CD14-positive monocyte (primary cell): ENCODE measurements around the gene CELF2. TPM values are rescaled to one million over a fixed set of nuclear protein-coding genes. Genes with fewer than 3 reads are reported as not detected.

ENCODE experiments used
- DNase-seq, 3 donors: peaks; one replicate each; pipeline ENCODE4 v3.0.0-alpha.2; 2011 to 2022
- H2AFZ ChIP-seq: 2 replicates; pipeline ENCODE4 v1.6.0; 2012; ENCODE audit warnings: mild to moderate bottlenecking, low read depth, low read length, inconsistent platforms; ENCODE audit not compliant: insufficient read depth, poor library complexity, severe bottlenecking
- H3K27ac ChIP-seq, 2 donors: 1 replicate in 1 of 2; 2 replicates in 1 of 2; pipeline ENCODE4 v1.5.1; 2012 to 2013; ENCODE audit warnings: low read length in 2 of 2, control low read depth in 1 of 2, inconsistent platforms in 1 of 2, low read depth in 1 of 2, mild to moderate bottlenecking in 1 of 2
- H3K27me3 ChIP-seq, 2 donors: one replicate each; pipeline versions ENCODE4 v1.6.0 to v1.6.1; 2011 to 2013; ENCODE audit warnings: low read length in 2 of 2; ENCODE audit not compliant: control insufficient read depth in 2 of 2, insufficient read depth in 2 of 2
- H3K36me3 ChIP-seq, 2 donors: replicated peaks in 1 of 2; 1 replicate in 1 of 2; 2 replicates in 1 of 2; pipeline versions ENCODE4 v1.5.1 to v1.6.1; 2012 to 2013; ENCODE audit warnings: low read length in 2 of 2, control low read depth in 1 of 2, inconsistent platforms in 1 of 2, mild to moderate bottlenecking in 1 of 2; ENCODE audit not compliant: insufficient read depth in 2 of 2, control insufficient read depth in 1 of 2
- H3K4me1 ChIP-seq, 2 donors: 1 replicate in 1 of 2; 2 replicates in 1 of 2; pipeline versions ENCODE4 v1.5.1 to v1.6.1; 2012 to 2013; ENCODE audit warnings: low read length in 2 of 2, control low read depth in 1 of 2, inconsistent platforms in 1 of 2, mild to moderate bottlenecking in 1 of 2, moderate library complexity in 1 of 2; ENCODE audit not compliant: insufficient read depth in 2 of 2, control insufficient read depth in 1 of 2
- H3K4me2 ChIP-seq: replicated peaks from 2 replicates; pipeline ENCODE3; 2012; ENCODE audit warnings: low read length, moderate library complexity, mild to moderate bottlenecking; ENCODE audit not compliant: poor library complexity, severe bottlenecking; ENCODE audit errors: extremely low read depth
- H3K4me3 ChIP-seq, 3 experiments: fragments of 200-600 bp in 1 of 3; sonication (generic) in 1 of 3; replicated peaks in 1 of 3; 1 replicate in 2 of 3; 2 replicates in 1 of 3; pipeline ENCODE4 v1.5.1; 2011 to 2013; ENCODE audit warnings: low read length in 3 of 3, mild to moderate bottlenecking in 3 of 3, control low read depth in 2 of 3, low read depth in 2 of 3, inconsistent platforms in 1 of 3, moderate library complexity in 1 of 3
- H3K79me2 ChIP-seq: 2 replicates; pipeline ENCODE4 v1.6.0; 2012; ENCODE audit warnings: mild to moderate bottlenecking, control low read depth, inconsistent platforms, low read length, moderate library complexity; ENCODE audit not compliant: insufficient read depth
- H3K9ac ChIP-seq: 2 replicates; pipeline ENCODE4 v1.6.0; 2017; ENCODE audit warnings: low read length, mild to moderate bottlenecking; ENCODE audit not compliant: insufficient read depth, poor library complexity, severe bottlenecking
- H3K9me3 ChIP-seq, 2 donors: replicated peaks in 1 of 2; 1 replicate in 1 of 2; 2 replicates in 1 of 2; pipeline versions ENCODE4 v1.5.1 to v1.6.1; 2012 to 2013; ENCODE audit warnings: low read length in 2 of 2, control low read depth in 1 of 2; ENCODE audit not compliant: control insufficient read depth in 1 of 2, insufficient read depth in 1 of 2
- H4K20me1 ChIP-seq: 2 replicates; pipeline ENCODE4 v1.6.0; 2012; ENCODE audit warnings: mild to moderate bottlenecking, low read length, control low read depth, moderate library complexity; ENCODE audit not compliant: insufficient read depth
- H3K27ac Mint-ChIP-seq, 7 donors: one replicate each; pipeline ENCODE4 v1.8.0; 2020; ENCODE audit warnings: mild to moderate bottlenecking in 7 of 7, mixed read lengths in 7 of 7, moderate library complexity in 6 of 7, inconsistent platforms in 2 of 7
- H3K27me3 Mint-ChIP-seq, 3 donors: one replicate each; pipeline ENCODE4 v1.8.0; 2021 to 2022; ENCODE audit warnings: low read depth in 3 of 3, mild to moderate bottlenecking in 3 of 3, mixed read lengths in 3 of 3, moderate library complexity in 3 of 3, inconsistent platforms in 1 of 3
- H3K36me3 Mint-ChIP-seq, 2 donors: one replicate each; pipeline ENCODE4 v1.8.0; 2020; ENCODE audit warnings: mixed read lengths in 2 of 2, inconsistent platforms in 1 of 2, mild to moderate bottlenecking in 1 of 2
- H3K4me1 Mint-ChIP-seq: one replicate; pipeline ENCODE4 v1.8.0; 2020; ENCODE audit warnings: mild to moderate bottlenecking, mixed read lengths
- H3K4me3 Mint-ChIP-seq, 2 donors: one replicate each; pipeline ENCODE4 v1.8.0; 2020; ENCODE audit warnings: mild to moderate bottlenecking in 2 of 2, mixed read lengths in 2 of 2, moderate library complexity in 1 of 2
- H3K9me3 Mint-ChIP-seq, 7 donors: one replicate each; pipeline ENCODE4 v1.8.0; 2020 to 2022; ENCODE audit warnings: mixed read lengths in 7 of 7, mild to moderate bottlenecking in 6 of 7, moderate library complexity in 6 of 7, inconsistent platforms in 2 of 7
- CTCF ChIP-seq: fragments of 200-600 bp; IDR thresholded peaks from one replicate; pipeline ENCODE4 v1.8.0; 2022; ENCODE audit warnings: antibody characterized with exemption, mild to moderate bottlenecking
- WGBS: methylation state at CpG from one replicate; pipeline ENCODE4 v1.1.5; 2013; ENCODE audit warnings: missing lambda C conversion rate; ENCODE audit not compliant: insufficient coverage; 5-methylcytosine and 5-hydroxymethylcytosine counted together
- intact Hi-C, 2 donors: fragments of 100-400 bp; cut with micrococcal nuclease; formaldehyde crosslinking; loops; one replicate each; pipeline versions ENCODE4 v1.15.0 to v1.15.1; 2023
- polyA plus RNA-seq, 3 donors: library from polyadenylated mRNA; depleted of rRNA in 1 of 3; unstranded in 2 of 3; stranded (reverse) in 1 of 3; fragments of 300-500 nt in 2 of 3; fragments of >200 nt in 1 of 3; fragmentation: Illumina TruSeq in 2 of 3; gene quantifications; 1 replicate in 2 of 3; 2 replicates in 1 of 3; pipeline ENCODE4 v1.2.3, GENCODE V29; 2012 to 2021

Gene CELF2
- polyA plus RNA-seq, 3 donors = 53.5 to 93.3 (median 80.5) TPM

- no peak overlapping the region for H3K27ac Mint-ChIP-seq
- Histone ChIP-seq H3K9ac (no peak overlapping the region), H4K20me1 (no peaks in the 10 kb centered on the region), H2AFZ (no peak overlapping the region), H3K27me3 (peaks cover 0 to 2% of the 10 kb centered on the region in 2 donors), H3K9me3 (no peaks in the 10 kb centered on the region), H3K4me3 (no peak overlapping the region), H3K4me1 (no peaks in the 10 kb centered on the region), H3K4me2 (no peak overlapping the region), H3K36me3 (no peaks in the 10 kb centered on the region), H3K79me2 (no peaks in the 10 kb centered on the region), H3K27ac (no peak overlapping the region)
- no peaks in the 10 kb centered on the region for H3K36me3 Mint-ChIP-seq
- DNase-seq = no peak
- WGBS = 75% methylated on average over 2 of the region's 4 CpGs
- no peaks in the 10 kb centered on the region for H3K9me3 Mint-ChIP-seq
- TF ChIP-seq CTCF = no peak
- H3K4me3 Mint-ChIP-seq = no peak overlapping the region
- peaks cover 2 to 3% (median 3%) of the 10 kb centered on the region in 3 donors for H3K27me3 Mint-ChIP-seq
- peaks cover 5% of the 10 kb centered on the region for H3K4me1 Mint-ChIP-seq
- intact Hi-C loops = no loop called here
Measured at GRCh38 chr10:11037991-11038390, 20.3 kb downstream of the CELF2 start.

- Histone ChIP-seq H2AFZ (no peak overlapping the region), H3K36me3 (no peaks in the 10 kb centered on the region), H3K27me3 (no peaks in the 10 kb centered on the region), H4K20me1 (no peaks in the 10 kb centered on the region), H3K27ac (no peak overlapping the region), H3K9me3 (no peaks in the 10 kb centered on the region), H3K4me2 (no peak overlapping the region), H3K4me3 (no peak overlapping the region), H3K79me2 (no peaks in the 10 kb centered on the region), H3K9ac (no peak overlapping the region), H3K4me1 (no peaks in the 10 kb centered on the region)
- H3K36me3 Mint-ChIP-seq = no peaks in the 10 kb centered on the region
- no peak for TF ChIP-seq CTCF
- 64% methylated on average over 2 of the region's 4 CpGs for WGBS
- no peaks in the 10 kb centered on the region for H3K4me1 Mint-ChIP-seq
- intact Hi-C loops = no loop called here
- no peak overlapping the region for H3K4me3 Mint-ChIP-seq
- H3K27ac Mint-ChIP-seq = no peak overlapping the region
- no peak for DNase-seq
- H3K27me3 Mint-ChIP-seq = peaks cover 0 to 3% (median 0%) of the 10 kb centered on the region in 3 donors
- peaks cover 0 to 4% (median 0%) of the 10 kb centered on the region in 7 donors for H3K9me3 Mint-ChIP-seq
Measured at GRCh38 chr10:11042357-11042756, 24.7 kb downstream of the CELF2 start.
